Thymus (tissue), 11 donors: ENCODE data around the gene ZFAND3. TPM values are rescaled to one million over a fixed set of nuclear protein-coding genes. Genes with fewer than 3 reads are reported as not detected.

Source experiments
- DNase-seq, 9 donors: peaks; one replicate each; pipeline ENCODE4 v3.0.0-alpha.2; 2013; ENCODE audit warnings: low spot score in 9 of 9, low read depth in 6 of 9, missing footprints in 1 of 9
- H3K27ac ChIP-seq, 2 donors: one replicate each; pipeline ENCODE4 v1.5.1; 2013; ENCODE audit warnings: control low read depth in 1 of 2, low read depth in 1 of 2, low read length in 1 of 2, mild to moderate bottlenecking in 1 of 2, moderate library complexity in 1 of 2
- H3K27me3 ChIP-seq, 2 donors: one replicate each; pipeline ENCODE4 v1.5.1; 2013; ENCODE audit warnings: low read length in 1 of 2; ENCODE audit not compliant: control insufficient read depth in 2 of 2, insufficient read depth in 1 of 2
- H3K36me3 ChIP-seq, 2 donors: one replicate each; pipeline ENCODE4 v1.5.1; 2013; ENCODE audit warnings: low read length in 1 of 2, mild to moderate bottlenecking in 1 of 2, moderate library complexity in 1 of 2; ENCODE audit not compliant: control insufficient read depth in 2 of 2, insufficient read depth in 2 of 2
- H3K4me1 ChIP-seq, 2 donors: one replicate each; pipeline ENCODE4 v1.5.1; 2013; ENCODE audit warnings: low read length in 2 of 2; ENCODE audit not compliant: control insufficient read depth in 2 of 2, insufficient read depth in 2 of 2
- H3K4me3 ChIP-seq, 2 donors: one replicate each; pipeline ENCODE4 v1.5.1; 2013; ENCODE audit warnings: low read length in 2 of 2, control low read depth in 1 of 2, mild to moderate bottlenecking in 1 of 2
- H3K9me3 ChIP-seq, 2 donors: one replicate each; pipeline ENCODE4 v1.5.1; 2013; ENCODE audit warnings: low read length in 1 of 2, mild to moderate bottlenecking in 1 of 2; ENCODE audit not compliant: control insufficient read depth in 2 of 2, insufficient read depth in 1 of 2
- WGBS: extraction: QIAGEN DNeasy Blood & Tissue Kit; methylation state at CpG from one replicate; pipeline ENCODE4 v1.1.7; 2013; 5-methylcytosine and 5-hydroxymethylcytosine counted together
- polyA plus RNA-seq: library from polyadenylated mRNA; stranded (reverse); fragments of 200-250 nt; gene quantifications from one replicate; pipeline ENCODE4 v1.2.3, GENCODE V29; 2013
- total RNA-seq: library from RNA; stranded (reverse); fragments of 120-200 nt; gene quantifications from one replicate; pipeline ENCODE4 v1.2.4, GENCODE V29; 2013
- donor health status: healthy.

The ZFAND3 gene
- total and polyA plus RNA-seq, 2 donors, result 8.5 to 25.7 TPM

DNA sequence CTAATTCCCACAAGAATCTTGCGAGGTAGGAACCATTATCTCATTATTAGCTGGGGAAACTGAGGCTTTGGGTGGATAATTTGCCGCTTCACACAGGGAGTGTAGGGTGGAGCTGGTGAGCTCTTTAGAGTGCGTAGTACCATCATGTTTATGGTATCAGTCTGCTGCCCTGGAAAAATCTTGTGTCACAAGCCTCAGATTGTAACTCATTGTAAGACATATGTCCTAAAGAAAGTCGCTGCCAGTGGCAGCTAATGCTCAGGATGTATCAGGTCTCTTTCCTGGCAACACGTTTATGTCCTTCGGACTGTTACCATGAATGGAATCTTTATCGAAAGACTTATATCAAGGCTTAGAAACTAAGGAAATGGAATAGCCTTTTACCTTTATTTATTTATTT, 1.9 kb downstream of the ZFAND3 start:
- Histone ChIP-seq H3K27ac (no peak overlapping the region), H3K9me3 (peaks cover 0 to 2% of the 10 kb centered on the region in 2 donors), H3K27me3 (no peaks in the 10 kb centered on the region), H3K4me1 (peaks cover 21 to 28% of the 10 kb centered on the region in 2 donors), H3K36me3 (no peaks in the 10 kb centered on the region), H3K4me3 (no peak overlapping the region)
- 96% methylated on average over 7 of the region's 7 CpGs for WGBS
- no peak for DNase-seq

DNA sequence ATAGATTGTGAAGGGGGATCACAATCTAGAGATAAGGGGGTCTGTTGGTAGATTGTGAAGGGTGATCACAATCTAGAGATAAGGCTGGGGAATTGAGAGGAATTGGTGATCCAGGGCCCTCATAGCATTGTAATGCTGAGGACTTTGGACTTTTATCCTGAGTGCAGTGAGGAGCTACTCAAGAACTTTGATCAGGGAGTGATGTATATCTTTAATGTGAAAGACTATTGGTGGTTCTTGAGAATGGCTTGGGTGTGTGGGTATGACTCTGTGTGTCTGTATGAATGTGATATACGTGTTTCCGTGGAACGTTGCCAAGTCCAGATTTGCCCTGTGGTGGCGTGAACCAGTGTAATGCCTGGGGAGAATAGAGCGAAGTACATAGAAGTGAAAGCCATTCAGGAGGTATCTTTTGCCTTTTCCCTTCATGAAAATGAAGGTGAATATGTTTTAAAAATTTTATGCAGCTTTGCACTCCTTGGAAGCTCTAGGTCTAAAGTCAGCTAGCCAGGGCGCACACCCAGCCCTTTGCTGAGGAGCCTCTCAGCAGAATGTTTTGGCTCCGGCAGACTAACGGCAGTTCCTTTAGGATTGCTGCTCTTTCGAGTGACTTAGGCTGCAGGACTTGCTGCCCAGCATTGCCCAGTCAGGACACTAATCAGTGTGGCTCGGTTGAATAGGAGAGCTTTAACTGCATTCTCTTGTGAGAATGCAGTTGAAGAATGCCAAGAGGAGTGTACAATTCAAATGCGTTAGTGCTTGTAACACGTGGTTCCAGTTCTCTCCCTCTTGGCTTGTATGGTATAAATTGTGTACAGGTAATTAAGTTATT, 3.5 kb downstream of the ZFAND3 start:
- no peaks in the 10 kb centered on the region for H3K36me3 ChIP-seq
- peaks cover 0 to 2% of the 10 kb centered on the region in 2 donors for H3K9me3 ChIP-seq
- no peak for DNase-seq
- H3K27ac ChIP-seq, result no peak overlapping the region
- H3K4me1 ChIP-seq, result peaks cover 20 to 32% of the 10 kb centered on the region in 2 donors
- H3K27me3 ChIP-seq, result no peaks in the 10 kb centered on the region
- no peak overlapping the region for H3K4me3 ChIP-seq
- WGBS, result 75% methylated on average over 12 of the region's 12 CpGs

DNA sequence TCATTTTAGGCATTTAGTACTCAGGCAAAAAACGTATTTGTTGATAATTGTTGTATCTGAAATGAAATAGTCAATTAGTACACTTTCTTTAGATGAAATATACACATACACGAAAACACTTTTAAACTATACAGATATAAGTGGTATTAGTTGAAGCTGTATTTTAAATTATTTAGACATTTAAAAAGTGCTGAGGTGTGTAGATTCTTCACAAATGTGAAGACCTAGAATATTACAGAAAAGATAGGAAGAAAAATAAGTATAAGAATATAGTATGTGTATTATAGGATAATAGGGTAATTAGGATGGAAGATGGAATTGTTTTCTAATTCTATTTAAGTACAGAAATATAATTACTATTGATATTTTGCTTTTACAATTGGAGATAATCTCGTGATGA, 4.6 kb downstream of the ZFAND3 start:
- no peak for DNase-seq
- H3K36me3 ChIP-seq, result no peaks in the 10 kb centered on the region
- no peak overlapping the region for H3K4me3 ChIP-seq
- no peaks in the 10 kb centered on the region for H3K9me3 ChIP-seq
- H3K27me3 ChIP-seq, result no peaks in the 10 kb centered on the region
- H3K27ac ChIP-seq, result no peak overlapping the region
- WGBS, result 98% methylated on average over 3 of the region's 3 CpGs
- peaks cover 16 to 26% of the 10 kb centered on the region in 2 donors for H3K4me1 ChIP-seq

DNA sequence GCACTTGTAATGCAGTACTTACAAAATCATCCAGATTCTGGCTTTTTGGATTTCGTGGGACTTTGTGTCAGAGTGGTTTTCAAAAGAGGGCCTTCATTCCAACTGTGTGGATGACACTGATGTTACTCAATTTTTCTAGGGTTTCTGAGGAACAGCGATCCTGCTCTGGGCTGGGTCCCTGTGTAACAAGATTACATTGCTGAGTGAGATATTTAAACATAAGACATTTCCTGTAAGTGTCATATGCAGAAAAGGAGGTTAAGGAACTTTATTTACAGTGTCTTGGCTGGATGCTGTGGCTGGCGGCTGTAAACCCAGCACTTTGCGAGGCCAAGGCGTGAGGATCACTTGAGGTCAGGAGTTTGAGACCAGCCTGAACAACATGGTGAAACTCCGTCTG, 6.7 kb downstream of the ZFAND3 start:
- no peak for DNase-seq
- WGBS, result 96% methylated on average over 6 of the region's 6 CpGs
- Histone ChIP-seq H3K9me3 (no peaks in the 10 kb centered on the region), H3K27me3 (no peaks in the 10 kb centered on the region), H3K4me1 (peaks cover 9 to 25% of the 10 kb centered on the region in 2 donors), H3K27ac (no peak overlapping the region), H3K36me3 (no peaks in the 10 kb centered on the region), H3K4me3 (no peak overlapping the region)

DNA sequence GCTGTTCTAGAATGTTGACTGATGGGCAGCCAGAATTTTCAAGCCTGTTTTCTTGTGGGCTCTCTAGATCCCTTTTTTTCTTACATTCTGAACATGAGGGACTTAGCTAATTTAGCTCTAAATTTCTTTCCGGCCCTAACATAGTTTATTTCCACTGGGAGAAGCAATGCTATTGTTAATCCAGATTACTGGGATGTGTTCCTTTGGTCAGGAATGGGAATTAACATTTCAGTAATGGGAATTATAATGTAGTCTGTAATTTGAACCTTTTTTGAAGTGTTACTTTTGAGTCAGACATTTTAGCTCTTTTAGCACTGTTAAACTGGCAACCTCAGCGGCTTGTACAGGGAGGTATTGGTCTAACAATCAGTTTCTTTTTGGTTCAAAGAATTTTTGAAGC, 7.5 kb downstream of the ZFAND3 start:
- no peak overlapping the region for H3K4me3 ChIP-seq
- DNase-seq, result no peak
- no peaks in the 10 kb centered on the region for H3K27me3 ChIP-seq
- H3K4me1 ChIP-seq, result peaks cover 5 to 21% of the 10 kb centered on the region in 2 donors
- no peaks in the 10 kb centered on the region for H3K9me3 ChIP-seq
- H3K27ac ChIP-seq, result no peak overlapping the region
- H3K36me3 ChIP-seq, result no peaks in the 10 kb centered on the region
- 96% methylated on average over 2 of the region's 2 CpGs for WGBS

DNA sequence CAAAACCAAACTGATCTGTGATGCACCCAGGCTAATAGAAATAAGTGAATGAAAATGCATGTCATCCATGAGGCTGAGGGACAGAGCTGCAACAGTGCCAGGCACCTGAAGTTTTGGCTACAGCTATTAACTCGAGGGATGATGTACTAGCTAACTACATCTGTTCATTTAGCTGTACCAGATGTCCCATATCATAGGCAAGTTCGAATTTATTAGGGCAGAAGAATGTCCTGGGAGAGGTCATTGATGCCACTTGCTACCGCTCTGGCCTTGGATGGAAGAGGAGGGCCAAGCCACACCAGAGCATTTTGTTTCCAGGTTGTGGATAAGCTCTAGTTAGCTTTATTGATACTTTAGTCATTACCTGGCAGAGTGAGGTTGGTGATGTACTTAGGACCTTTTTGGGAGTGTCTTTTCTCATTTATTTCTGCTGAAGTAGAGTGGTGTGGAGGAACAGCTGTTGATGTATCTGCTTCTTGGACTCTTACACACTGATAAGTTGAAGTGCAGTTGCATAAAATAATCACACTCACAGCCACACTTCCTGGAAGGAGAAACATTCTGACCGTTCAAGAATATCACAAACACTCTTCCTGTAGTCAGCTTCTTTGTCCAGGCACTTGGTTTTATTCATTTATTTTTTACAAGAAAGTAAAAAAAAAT, 8.2 kb downstream of the ZFAND3 start:
- Histone ChIP-seq H3K27me3 (no peaks in the 10 kb centered on the region), H3K9me3 (no peaks in the 10 kb centered on the region), H3K4me1 (peaks cover 0 to 17% of the 10 kb centered on the region in 2 donors), H3K27ac (no peak overlapping the region), H3K4me3 (no peak overlapping the region), H3K36me3 (peaks cover 0 to under 1% of the 10 kb centered on the region in 2 donors)
- DNase-seq, result no peak
- 70% methylated on average over 4 of the region's 4 CpGs for WGBS

DNA sequence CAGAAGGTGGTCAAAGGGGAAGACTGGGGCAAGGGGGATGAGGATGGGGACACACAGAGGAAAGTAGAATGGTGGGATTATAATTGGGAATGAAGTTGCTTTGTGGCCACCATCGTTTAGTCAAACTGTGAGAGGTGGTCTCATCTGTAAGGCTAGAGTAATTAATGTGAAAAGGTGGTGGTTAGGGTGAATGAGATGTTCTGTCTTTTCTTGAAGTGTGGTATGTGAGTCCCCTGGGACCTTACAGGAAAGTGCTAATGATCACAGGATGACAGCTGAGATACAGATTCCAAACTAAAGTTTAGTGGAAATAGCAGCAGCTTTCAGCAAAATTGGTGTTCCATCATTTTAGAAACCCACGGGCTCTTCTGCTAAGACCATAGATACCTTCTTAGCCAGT, 10.7 kb downstream of the ZFAND3 start:
- no peak overlapping the region for H3K4me3 ChIP-seq
- no peak overlapping the region for H3K27ac ChIP-seq
- H3K27me3 ChIP-seq, result no peaks in the 10 kb centered on the region
- WGBS, result 94% methylated on average over 2 of the region's 2 CpGs
- DNase-seq, result no peak
- peaks cover 4 to 5% of the 10 kb centered on the region in 2 donors for H3K36me3 ChIP-seq
- no peaks in the 10 kb centered on the region for H3K9me3 ChIP-seq
- peaks cover 0 to 16% of the 10 kb centered on the region in 2 donors for H3K4me1 ChIP-seq

DNA sequence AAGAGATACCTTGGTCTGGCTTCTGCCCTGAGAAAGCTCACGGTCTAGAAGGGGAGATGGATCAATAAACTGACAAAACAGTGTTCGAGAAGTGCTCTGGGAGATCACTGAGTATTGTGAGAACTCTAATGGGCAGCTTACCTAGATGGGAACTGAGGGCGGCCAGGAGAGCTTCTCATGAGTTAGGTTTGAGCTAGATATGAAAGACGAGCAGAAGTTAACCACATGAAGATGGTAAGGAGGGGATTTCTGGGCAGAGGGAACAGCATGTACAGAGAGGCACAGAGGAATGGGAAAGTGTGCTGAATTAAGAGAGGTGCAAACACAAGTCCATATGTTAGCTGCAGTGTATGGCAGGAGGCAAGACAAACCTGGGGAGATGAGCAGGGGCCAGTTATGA, 11.9 kb downstream of the ZFAND3 start:
- peaks cover 4 to 5% of the 10 kb centered on the region in 2 donors for H3K36me3 ChIP-seq
- peaks cover 0 to 10% of the 10 kb centered on the region in 2 donors for H3K4me1 ChIP-seq
- 89% methylated on average over 4 of the region's 4 CpGs for WGBS
- no peak overlapping the region for H3K4me3 ChIP-seq
- no peak overlapping the region for H3K27ac ChIP-seq
- H3K27me3 ChIP-seq, result no peaks in the 10 kb centered on the region
- DNase-seq, result no peak
- H3K9me3 ChIP-seq, result no peaks in the 10 kb centered on the region

DNA sequence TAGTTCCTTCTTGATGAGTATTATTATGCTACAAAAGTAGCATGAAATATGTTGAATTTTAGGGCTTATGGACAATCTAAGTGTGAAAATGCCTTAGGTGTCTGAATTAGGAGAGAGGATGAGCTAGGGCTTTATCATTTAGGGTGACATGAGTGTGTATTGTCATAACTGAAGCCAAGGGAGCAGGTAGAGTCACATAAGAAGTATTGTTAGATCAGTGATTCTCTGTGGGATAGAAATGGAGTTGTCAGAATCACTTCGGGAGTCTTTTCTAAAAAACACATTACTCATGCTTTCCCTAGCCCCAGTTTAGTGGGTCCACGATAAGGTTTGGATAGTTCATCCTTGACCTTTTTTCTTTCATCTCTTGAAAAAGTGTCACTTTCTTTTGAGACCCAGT, 16.4 kb downstream of the ZFAND3 start:
- DNase-seq, result no peak
- H3K9me3 ChIP-seq, result no peaks in the 10 kb centered on the region
- no peaks in the 10 kb centered on the region for H3K27me3 ChIP-seq
- WGBS, result 100% methylated on average over 2 of the region's 2 CpGs
- peaks cover 0 to 6% of the 10 kb centered on the region in 2 donors for H3K4me1 ChIP-seq
- peaks cover 4 to 5% of the 10 kb centered on the region in 2 donors for H3K36me3 ChIP-seq
- H3K27ac ChIP-seq, result no peak overlapping the region
- H3K4me3 ChIP-seq, result no peak overlapping the region
